Stimulated activated CD8-positive, alpha-beta memory T cell treated with anti-CD3 and anti-CD28 coated beads, Interleukin-2, amount 100 ng/mL, for 1 hour (primary cell): ENCODE results near the gene MT1F.

Experiments
- DNase-seq, 2 donors: peaks; one replicate each; pipeline ENCODE4 v3.0.0-alpha.2; 2020; ENCODE audit warnings: low read depth in 2 of 2

MT1F gene

GRCh38 chr16:56700195-56700594 lies 42.4 kb downstream of the MT1F start:
- DNase-seq = no peak

- no peak for DNase-seq
Observed at GRCh38 chr16:56700631-56701030, 42.9 kb downstream of the MT1F start.

GRCh38 chr16:56701534-56701933 lies 43.8 kb downstream of the MT1F start:
- no peak for DNase-seq

- no peak for DNase-seq
Observed at GRCh38 chr16:56702836-56703235, 45.1 kb downstream of the MT1F start.
